ENCODE measurements around the gene SLC26A3. TPM values are rescaled to one million over a fixed set of nuclear protein-coding genes. Genes with fewer than 3 reads are reported as not detected.

Gene SLC26A3
- total RNA-seq, 2 experiments from 2014 or later = not detected

DNA sequence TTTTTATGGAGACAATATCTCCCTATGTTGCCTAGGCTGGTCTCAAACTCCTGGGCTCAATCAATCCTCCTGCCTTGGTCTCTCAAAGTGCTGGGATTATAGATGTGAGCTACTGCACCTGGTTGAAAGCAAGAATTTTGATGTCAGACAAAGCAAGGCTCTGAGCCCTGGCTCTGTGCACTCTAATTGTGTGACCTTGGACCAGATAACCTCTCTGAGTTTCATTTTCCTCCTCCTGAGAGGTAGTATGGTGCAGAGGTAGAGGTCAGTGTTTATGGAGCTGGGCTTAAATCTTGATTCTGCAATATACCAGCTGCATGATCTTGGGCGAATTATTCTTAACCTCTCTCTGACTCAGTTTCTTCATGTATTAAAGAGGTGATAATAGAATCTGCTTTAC is 31.4 kb upstream of the SLC26A3 start:
- H3K27me3 Mint-ChIP-seq = peaks cover 2% of the 10 kb centered on the region
- no peaks in the 10 kb centered on the region for H3K36me3 Mint-ChIP-seq
- POLR2A ChIA-PET = no interaction called here
- H3K4me3 Mint-ChIP-seq = no peak overlapping the region
- H3K9me3 Mint-ChIP-seq = peaks cover 2% of the 10 kb centered on the region
- no peaks in the 10 kb centered on the region for H3K4me1 Mint-ChIP-seq
- ATAC-seq (ENCODE audit: low read depth) = no peak
- no peak overlapping the region for H3K27ac Mint-ChIP-seq
- no peak for DNase-seq

DNA sequence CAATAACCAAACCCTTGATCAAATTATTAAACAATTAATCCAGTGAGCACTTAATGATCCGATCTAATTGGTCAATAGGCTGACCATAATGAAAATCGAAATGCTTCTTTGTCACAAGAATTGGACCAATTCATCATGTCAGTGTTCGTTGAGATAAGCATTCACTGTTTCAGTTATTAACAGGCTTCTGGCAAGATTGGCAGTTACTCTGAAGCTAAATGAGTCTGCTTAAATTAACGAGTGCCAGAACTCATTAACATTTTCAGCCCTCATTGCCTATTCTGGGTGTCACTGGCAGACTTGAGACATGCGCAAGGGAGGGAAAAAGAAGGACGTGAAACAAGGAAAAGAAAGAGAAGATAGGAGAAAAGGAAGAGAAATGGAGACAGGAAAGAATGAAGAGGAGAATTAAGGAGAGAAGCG is 30.7 kb upstream of the SLC26A3 start:
- H3K4me3 Mint-ChIP-seq = no peak overlapping the region
- peaks cover 2% of the 10 kb centered on the region for H3K27me3 Mint-ChIP-seq
- H3K9me3 Mint-ChIP-seq = peaks cover 2% of the 10 kb centered on the region
- H3K27ac Mint-ChIP-seq = no peak overlapping the region
- no peaks in the 10 kb centered on the region for H3K4me1 Mint-ChIP-seq
- POLR2A ChIA-PET = no interaction called here
- no peaks in the 10 kb centered on the region for H3K36me3 Mint-ChIP-seq
- no peak for ATAC-seq (ENCODE audit: low read depth)
- DNase-seq = no peak

- Mint-ChIP-seq H3K4me1 (no peaks in the 10 kb centered on the region), H3K36me3 (no peaks in the 10 kb centered on the region), H3K4me3 (no peak overlapping the region), H3K27me3 (no peaks in the 10 kb centered on the region), H3K9me3 (peaks cover 2% of the 10 kb centered on the region), H3K27ac (no peak overlapping the region)
- DNase-seq = no peak
- POLR2A ChIA-PET = no interaction called here
- ATAC-seq (ENCODE audit: low read depth) = no peak
Observed at GRCh38 chr7:107830420-107830819, 27.4 kb upstream of the SLC26A3 start.

DNA sequence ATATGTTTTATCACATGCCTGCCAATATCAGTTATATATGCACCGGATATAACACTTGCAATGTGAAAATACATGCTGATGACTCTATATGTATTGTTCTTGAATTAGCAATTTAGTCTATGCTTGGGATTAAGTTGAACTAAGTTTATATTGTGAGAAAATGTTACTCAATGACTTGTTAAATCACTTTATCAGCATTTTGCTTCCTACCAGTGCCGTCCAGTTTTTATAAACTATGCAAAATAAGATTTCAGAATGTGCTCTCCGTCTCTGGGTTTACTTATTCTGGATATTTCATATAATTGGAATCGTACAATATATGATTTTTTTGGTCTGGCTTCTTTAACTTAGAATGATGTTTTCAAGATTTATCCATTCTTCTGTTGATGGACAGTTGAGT is 25.5 kb upstream of the SLC26A3 start:
- Mint-ChIP-seq H3K27me3 (no peaks in the 10 kb centered on the region), H3K9me3 (peaks cover 2% of the 10 kb centered on the region), H3K4me1 (no peaks in the 10 kb centered on the region), H3K27ac (no peak overlapping the region), H3K36me3 (no peaks in the 10 kb centered on the region), H3K4me3 (no peak overlapping the region)
- ATAC-seq (ENCODE audit: low read depth) (no peak), DNase-seq (no peak)
- POLR2A ChIA-PET = no interaction called here

DNA sequence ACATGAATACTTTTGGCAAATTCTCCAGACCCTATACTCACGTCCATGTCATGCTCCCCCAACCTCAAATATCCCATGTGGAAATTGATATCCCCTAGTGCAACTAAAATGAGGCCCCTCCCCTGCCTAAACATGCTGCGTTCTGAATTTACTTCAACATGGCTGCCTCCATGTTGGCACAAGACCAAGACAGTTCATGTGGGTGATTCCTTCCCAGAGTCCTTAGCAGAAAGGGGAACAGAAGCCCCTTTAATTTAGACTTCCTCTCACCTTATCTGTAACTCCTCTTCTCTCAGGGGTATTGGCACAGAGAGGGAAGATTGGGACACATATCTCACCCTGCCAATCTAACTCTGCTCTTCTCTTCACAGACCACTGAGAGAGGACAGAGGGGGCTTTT is 24.5 kb upstream of the SLC26A3 start:
- Mint-ChIP-seq H3K27me3 (no peaks in the 10 kb centered on the region), H3K4me1 (no peaks in the 10 kb centered on the region), H3K4me3 (no peak overlapping the region), H3K36me3 (no peaks in the 10 kb centered on the region), H3K27ac (no peak overlapping the region), H3K9me3 (peaks cover 2% of the 10 kb centered on the region)
- POLR2A ChIA-PET = no interaction called here
- ATAC-seq (ENCODE audit: low read depth) = no peak
- DNase-seq = no peak

DNA sequence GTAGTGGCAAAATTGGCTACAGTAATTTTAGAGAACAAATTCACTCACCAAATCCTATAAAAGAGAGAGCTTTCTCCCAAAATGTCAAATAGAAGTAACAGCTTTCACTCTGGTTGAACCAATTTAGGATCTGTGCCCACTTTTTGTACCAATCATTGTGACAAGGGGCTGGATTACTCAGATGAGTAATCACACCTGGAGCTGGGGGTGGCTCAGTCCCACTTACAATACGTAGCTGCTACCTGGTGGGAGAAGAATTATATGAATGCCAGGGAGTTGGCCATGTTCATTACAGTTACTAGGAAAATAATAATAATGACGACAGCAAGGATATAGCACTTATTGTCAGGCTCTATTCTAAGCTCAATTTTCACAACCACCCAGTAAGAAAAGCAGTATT is 23.4 kb upstream of the SLC26A3 start:
- H3K4me1 Mint-ChIP-seq = no peaks in the 10 kb centered on the region
- H3K27me3 Mint-ChIP-seq = no peaks in the 10 kb centered on the region
- no peak for ATAC-seq (ENCODE audit: low read depth)
- H3K4me3 Mint-ChIP-seq = no peak overlapping the region
- peaks cover 2% of the 10 kb centered on the region for H3K9me3 Mint-ChIP-seq
- no peak for DNase-seq
- no peak overlapping the region for H3K27ac Mint-ChIP-seq
- POLR2A ChIA-PET = no interaction called here
- no peaks in the 10 kb centered on the region for H3K36me3 Mint-ChIP-seq

GRCh38 chr7:107824858-107825257 is 21.8 kb upstream of the SLC26A3 start:
- no peak overlapping the region for H3K27ac Mint-ChIP-seq
- no peaks in the 10 kb centered on the region for H3K4me1 Mint-ChIP-seq
- H3K36me3 Mint-ChIP-seq = no peaks in the 10 kb centered on the region
- no peak overlapping the region for H3K4me3 Mint-ChIP-seq
- H3K27me3 Mint-ChIP-seq = no peaks in the 10 kb centered on the region
- ATAC-seq (ENCODE audit: low read depth) = no peak
- no peak for DNase-seq
- POLR2A ChIA-PET = no interaction called here
- no peaks in the 10 kb centered on the region for H3K9me3 Mint-ChIP-seq

- DNase-seq (no peak), ATAC-seq (ENCODE audit: low read depth) (no peak)
- peaks cover 6% of the 10 kb centered on the region for H3K4me1 Mint-ChIP-seq
- no peak overlapping the region for H3K27ac Mint-ChIP-seq
- POLR2A ChIA-PET = no interaction called here
- H3K4me3 Mint-ChIP-seq = no peak overlapping the region
- no peaks in the 10 kb centered on the region for H3K27me3 Mint-ChIP-seq
- H3K9me3 Mint-ChIP-seq = peaks cover 1% of the 10 kb centered on the region
- peaks cover 3% of the 10 kb centered on the region for H3K36me3 Mint-ChIP-seq
Observed at GRCh38 chr7:107818622-107819021, 15.6 kb upstream of the SLC26A3 start.

- H3K4me1 Mint-ChIP-seq = peaks cover 6% of the 10 kb centered on the region
- H3K27me3 Mint-ChIP-seq = no peaks in the 10 kb centered on the region
- DNase-seq = no peak
- no peak overlapping the region for H3K27ac Mint-ChIP-seq
- no peak for ATAC-seq (ENCODE audit: low read depth)
- peaks cover 1% of the 10 kb centered on the region for H3K9me3 Mint-ChIP-seq
- POLR2A ChIA-PET = no interaction called here
- peaks cover 3% of the 10 kb centered on the region for H3K36me3 Mint-ChIP-seq
- H3K4me3 Mint-ChIP-seq = no peak overlapping the region
Observed at GRCh38 chr7:107816011-107816566, 13.1 kb upstream of the SLC26A3 start.

GRCh38 chr7:107815254-107815882 is 12.3 kb upstream of the SLC26A3 start:
- Mint-ChIP-seq H3K27me3 (no peaks in the 10 kb centered on the region), H3K27ac (no peak overlapping the region), H3K9me3 (peaks cover 1% of the 10 kb centered on the region), H3K4me3 (no peak overlapping the region), H3K4me1 (peaks cover 6% of the 10 kb centered on the region), H3K36me3 (peaks cover 3% of the 10 kb centered on the region)
- ATAC-seq (ENCODE audit: low read depth) = peak; percentile 52
- POLR2A ChIA-PET = no interaction called here
- no peak for DNase-seq

DNA sequence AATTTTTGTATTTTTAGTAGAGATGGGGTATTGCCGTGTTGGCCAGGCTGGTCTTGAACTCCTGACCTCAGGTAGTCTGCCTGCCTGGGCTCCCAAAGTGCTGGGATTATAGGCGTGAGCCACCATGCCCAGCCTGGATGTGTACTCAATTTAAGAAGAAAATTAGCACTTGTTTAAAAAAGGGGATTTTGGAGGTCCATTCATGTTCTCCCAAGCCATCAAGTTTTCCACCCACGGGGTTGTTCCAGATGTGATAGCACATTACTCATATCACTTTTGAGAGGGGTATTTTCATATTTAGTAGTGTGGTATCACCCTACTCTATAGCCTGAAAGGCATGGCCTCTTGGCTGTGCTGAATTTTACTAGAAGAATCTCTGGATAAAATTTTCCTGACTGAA is 10.5 kb upstream of the SLC26A3 start:
- Mint-ChIP-seq H3K4me1 (peaks cover 6% of the 10 kb centered on the region), H3K27ac (no peak overlapping the region), H3K4me3 (no peak overlapping the region), H3K36me3 (peaks cover 3% of the 10 kb centered on the region), H3K27me3 (no peaks in the 10 kb centered on the region), H3K9me3 (peaks cover 1% of the 10 kb centered on the region)
- POLR2A ChIA-PET = no interaction called here
- ATAC-seq (ENCODE audit: low read depth) = no peak
- no peak for DNase-seq

GRCh38 chr7:107811934-107812333 is 8.9 kb upstream of the SLC26A3 start:
- H3K36me3 Mint-ChIP-seq = peaks cover 3% of the 10 kb centered on the region
- no peak for DNase-seq
- no peaks in the 10 kb centered on the region for H3K27me3 Mint-ChIP-seq
- no peak overlapping the region for H3K4me3 Mint-ChIP-seq
- H3K9me3 Mint-ChIP-seq = peaks cover 1% of the 10 kb centered on the region
- no peak overlapping the region for H3K27ac Mint-ChIP-seq
- no peak for ATAC-seq (ENCODE audit: low read depth)
- POLR2A ChIA-PET = no interaction called here
- peaks cover 6% of the 10 kb centered on the region for H3K4me1 Mint-ChIP-seq

GRCh38 chr7:107810626-107811025 is 7.6 kb upstream of the SLC26A3 start:
- DNase-seq = no peak
- H3K27ac Mint-ChIP-seq = no peak overlapping the region
- H3K9me3 Mint-ChIP-seq = no peaks in the 10 kb centered on the region
- POLR2A ChIA-PET = no interaction called here
- H3K36me3 Mint-ChIP-seq = no peaks in the 10 kb centered on the region
- no peak for ATAC-seq (ENCODE audit: low read depth)
- peaks cover 3% of the 10 kb centered on the region for H3K4me1 Mint-ChIP-seq
- H3K27me3 Mint-ChIP-seq = no peaks in the 10 kb centered on the region
- no peak overlapping the region for H3K4me3 Mint-ChIP-seq

DNA sequence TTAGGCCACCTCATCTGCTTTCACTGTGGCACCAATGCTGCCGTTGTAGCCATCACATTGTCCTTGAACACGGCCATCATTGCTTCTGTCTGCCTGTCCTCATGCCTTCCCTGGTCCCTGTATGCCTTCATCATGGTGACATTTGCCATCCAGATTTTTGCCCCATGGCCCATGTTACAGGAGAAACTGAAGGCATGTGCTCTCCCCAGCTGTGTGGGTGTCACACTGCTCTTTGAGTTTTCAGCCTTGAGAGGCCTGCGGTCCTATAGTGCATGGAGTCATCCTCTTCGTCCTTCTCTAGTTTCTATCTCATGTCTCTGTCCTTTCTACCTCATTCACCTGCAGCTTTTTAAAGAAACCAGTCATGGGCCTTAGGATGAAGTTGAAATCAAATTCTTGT is 6.2 kb upstream of the SLC26A3 start:
- Mint-ChIP-seq H3K27me3 (peaks cover under 1% of the 10 kb centered on the region), H3K9me3 (no peaks in the 10 kb centered on the region), H3K36me3 (no peaks in the 10 kb centered on the region), H3K4me1 (no peaks in the 10 kb centered on the region), H3K4me3 (no peak overlapping the region), H3K27ac (no peak overlapping the region)
- ATAC-seq (ENCODE audit: low read depth) = no peak
- POLR2A ChIA-PET = no interaction called here
- DNase-seq = no peak
